Ectodermal cell (in vitro differentiated cells): ENCODE measurements around the gene FES.

ENCODE experiments used
- H3K27ac ChIP-seq: 2 replicates; pipeline ENCODE4 v1.7.0; 2013; ENCODE audit warnings: mild to moderate bottlenecking, low read depth, low read length; ENCODE audit not compliant: insufficient read depth, poor library complexity, severe bottlenecking
- H3K27me3 ChIP-seq: 2 replicates; pipeline ENCODE4 v1.7.0; 2013; ENCODE audit warnings: mild to moderate bottlenecking, low read length; ENCODE audit not compliant: insufficient read depth, control insufficient read depth, poor library complexity, severe bottlenecking
- H3K36me3 ChIP-seq: one replicate; pipeline ENCODE4 v1.7.0; 2013; ENCODE audit warnings: low read length; ENCODE audit not compliant: control insufficient read depth, insufficient read depth
- H3K4me1 ChIP-seq: one replicate; pipeline ENCODE4 v1.7.0; 2013; ENCODE audit warnings: low read length; ENCODE audit not compliant: control insufficient read depth, insufficient read depth
- H3K4me3 ChIP-seq: 2 replicates; pipeline ENCODE4 v1.7.0; 2013; ENCODE audit warnings: low read depth, low read length, control low read depth; ENCODE audit not compliant: insufficient read depth
- H3K9me3 ChIP-seq: 2 replicates; pipeline ENCODE4 v1.7.0; 2013; ENCODE audit warnings: mild to moderate bottlenecking, low read length, moderate library complexity; ENCODE audit not compliant: control insufficient read depth
- WGBS, 2 experiments: methylation state at CpG; one replicate each; pipeline ENCODE4 v1.1.7; 2013; ENCODE audit warnings: missing lambda C conversion rate in 2 of 2; 5-methylcytosine and 5-hydroxymethylcytosine counted together

Gene FES

DNA sequence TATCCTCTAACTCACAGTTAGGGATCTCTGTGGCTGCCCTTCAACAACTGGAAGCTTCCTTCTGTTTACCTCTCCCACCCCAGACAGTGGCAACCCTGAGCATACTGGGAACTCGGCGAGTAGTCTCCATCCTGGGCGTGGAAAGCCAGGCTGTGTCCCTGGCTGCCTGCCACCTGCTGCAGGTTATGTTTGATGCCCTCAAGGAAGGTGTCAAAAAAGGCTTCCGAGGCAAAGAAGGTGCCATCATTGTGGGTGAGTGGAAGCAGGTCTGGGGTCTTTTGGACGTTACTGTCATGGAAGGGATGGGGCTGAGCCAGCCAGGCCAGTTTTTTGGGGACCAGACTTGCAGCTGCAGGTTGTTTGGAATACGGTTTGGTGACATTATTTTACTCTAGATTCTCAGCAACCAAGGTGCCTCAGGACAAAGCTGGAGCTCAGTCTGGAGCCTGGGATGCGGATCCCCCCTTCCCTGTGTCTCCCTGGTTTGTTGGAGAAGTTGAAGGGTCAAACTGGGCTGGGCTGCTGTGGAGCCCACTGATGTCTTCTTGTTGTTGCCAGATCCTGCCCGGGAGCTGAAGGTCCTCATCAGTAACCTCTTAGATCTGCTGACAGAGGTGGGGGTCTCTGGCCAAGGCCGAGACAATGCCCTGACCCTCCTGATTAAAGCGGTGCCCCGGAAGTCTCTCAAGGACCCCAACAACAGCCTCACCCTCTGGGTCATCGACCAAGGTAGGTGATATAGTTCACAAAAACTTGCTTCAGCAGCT is 58.2 kb downstream of the FES start:
- Histone ChIP-seq H3K9me3 (no peaks in the 10 kb centered on the region), H3K36me3 (peaks cover 41% of the 10 kb centered on the region), H3K27ac (no peak overlapping the region), H3K4me3 (no peak overlapping the region), H3K27me3 (no peaks in the 10 kb centered on the region), H3K4me1 (no peaks in the 10 kb centered on the region)
- WGBS, 2 experiments: 96 to 98% methylated on average over 12 of the region's 12 CpGs

DNA sequence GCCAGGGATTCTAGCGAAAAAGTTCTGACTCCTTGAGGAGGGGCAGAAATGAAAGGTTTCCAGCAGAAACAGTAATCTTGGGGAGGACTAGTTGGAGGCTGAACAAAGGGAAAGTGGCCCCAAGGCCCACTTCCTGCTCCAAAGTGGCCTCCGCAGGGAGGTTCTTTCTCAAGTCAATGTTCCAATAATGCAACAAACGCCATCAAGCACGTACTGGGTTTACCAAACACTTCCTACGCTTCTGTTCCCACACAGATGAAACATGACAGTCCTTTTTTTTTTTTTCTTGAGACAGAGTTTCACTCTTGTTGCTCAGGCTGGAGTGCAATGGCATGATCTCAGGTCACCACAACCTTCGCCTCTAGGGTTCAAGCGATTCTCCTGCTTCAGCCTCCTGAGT is 60.8 kb downstream of the FES start:
- Histone ChIP-seq H3K36me3 (peaks cover 55% of the 10 kb centered on the region), H3K27ac (no peak overlapping the region), H3K9me3 (no peaks in the 10 kb centered on the region), H3K4me3 (no peak overlapping the region), H3K27me3 (no peaks in the 10 kb centered on the region), H3K4me1 (no peaks in the 10 kb centered on the region)
- WGBS, 2 experiments: 93% methylated on average over 7 of the region's 7 CpGs
